Parathyroid adenoma (tissue), 2 donors: ENCODE data around the gene ANKRD6.

Experiments used
- H2AFZ ChIP-seq: fragments of 300-600 bp; sonication (generic); one replicate; pipeline ENCODE4 v1.7.0; 2017; ENCODE audit warnings: antibody characterized with exemption, mild to moderate bottlenecking
- H3K27ac ChIP-seq: fragments of 300-600 bp; sonication (generic); one replicate; pipeline ENCODE4 v1.7.0; 2017
- H3K27me3 ChIP-seq: fragments of 300-600 bp; sonication (generic); one replicate; pipeline ENCODE4 v1.7.0; 2017; ENCODE audit warnings: low read length; ENCODE audit not compliant: control insufficient read depth, insufficient read depth
- H3K36me3 ChIP-seq: fragments of 300-600 bp; sonication (generic); one replicate; pipeline ENCODE4 v1.7.0; 2017; ENCODE audit warnings: low read length; ENCODE audit not compliant: control insufficient read depth, insufficient read depth
- H3K4me1 ChIP-seq: fragments of 300-600 bp; sonication (generic); one replicate; pipeline ENCODE4 v1.7.0; 2017; ENCODE audit warnings: control low read depth
- H3K4me2 ChIP-seq: fragments of 300-600 bp; sonication (generic); one replicate; pipeline ENCODE4 v1.7.0; 2017; ENCODE audit warnings: low read length
- H3K4me3 ChIP-seq: fragments of 300-600 bp; sonication (generic); one replicate; pipeline ENCODE4 v1.7.0; 2017; ENCODE audit warnings: low read depth, low read length
- H3K79me2 ChIP-seq: fragments of 300-600 bp; sonication (generic); one replicate; pipeline ENCODE4 v1.7.0; 2017; ENCODE audit warnings: control low read depth
- H3K9ac ChIP-seq: fragments of 300-600 bp; sonication (generic); one replicate; pipeline ENCODE4 v1.7.0; 2017; ENCODE audit warnings: mild to moderate bottlenecking
- H3K9me3 ChIP-seq: fragments of 300-600 bp; sonication (generic); one replicate; pipeline ENCODE4 v1.7.0; 2017; ENCODE audit warnings: low read length; ENCODE audit not compliant: control insufficient read depth
- CTCF ChIP-seq: fragments of 300-600 bp; sonication (generic); IDR thresholded peaks from one replicate; pipeline ENCODE4 v1.7.0; 2017; ENCODE audit warnings: antibody characterized with exemption, mild to moderate bottlenecking
- donor health status: primary hyperparathyroidism.

The ANKRD6 gene

GRCh38 chr6:89566930-89567629, 134.1 kb downstream of the ANKRD6 start:
- Histone ChIP-seq H3K4me3 (no peak overlapping the region), H3K79me2 (no peaks in the 10 kb centered on the region), H3K9ac (no peak overlapping the region), H3K36me3 (no peaks in the 10 kb centered on the region), H2AFZ (no peak overlapping the region), H3K4me2 (no peak overlapping the region), H3K4me1 (no peaks in the 10 kb centered on the region), H3K27me3 (no peaks in the 10 kb centered on the region), H3K9me3 (no peaks in the 10 kb centered on the region), H3K27ac (no peak overlapping the region)
- TF ChIP-seq CTCF = no peak

- Histone ChIP-seq H2AFZ (no peak overlapping the region), H3K27ac (no peak overlapping the region), H3K79me2 (no peaks in the 10 kb centered on the region), H3K36me3 (no peaks in the 10 kb centered on the region), H3K4me1 (no peaks in the 10 kb centered on the region), H3K9me3 (no peaks in the 10 kb centered on the region), H3K9ac (no peak overlapping the region), H3K4me2 (no peak overlapping the region), H3K27me3 (no peaks in the 10 kb centered on the region), H3K4me3 (no peak overlapping the region)
- no peak for TF ChIP-seq CTCF
These were observed 134.9 kb downstream of the ANKRD6 start for GRCh38 chr6:89567630-89568390.

- no peak overlapping the region for H2AFZ ChIP-seq
- no peaks in the 10 kb centered on the region for H3K4me1 ChIP-seq
- H3K4me2 ChIP-seq = no peak overlapping the region
- no peaks in the 10 kb centered on the region for H3K27me3 ChIP-seq
- no peak overlapping the region for H3K27ac ChIP-seq
- H3K4me3 ChIP-seq = no peak overlapping the region
- no peaks in the 10 kb centered on the region for H3K36me3 ChIP-seq
- H3K9ac ChIP-seq = no peak overlapping the region
- TF ChIP-seq CTCF = no peak
- H3K9me3 ChIP-seq = no peaks in the 10 kb centered on the region
- H3K79me2 ChIP-seq = no peaks in the 10 kb centered on the region
These were observed 142.1 kb downstream of the ANKRD6 start for GRCh38 chr6:89574910-89575561.

- H3K79me2 ChIP-seq = no peaks in the 10 kb centered on the region
- H3K27me3 ChIP-seq = no peaks in the 10 kb centered on the region
- H3K9me3 ChIP-seq = no peaks in the 10 kb centered on the region
- no peak overlapping the region for H3K27ac ChIP-seq
- H3K9ac ChIP-seq = no peak overlapping the region
- no peak for TF ChIP-seq CTCF
- no peak overlapping the region for H2AFZ ChIP-seq
- no peaks in the 10 kb centered on the region for H3K4me1 ChIP-seq
- H3K4me2 ChIP-seq = no peak overlapping the region
- no peaks in the 10 kb centered on the region for H3K36me3 ChIP-seq
- no peak overlapping the region for H3K4me3 ChIP-seq
These were observed 142.6 kb downstream of the ANKRD6 start for GRCh38 chr6:89575562-89575960.
